ENCODE results near the gene ZNF75A. TPM values are rescaled to one million over a fixed set of nuclear protein-coding genes. Genes with fewer than 3 reads are reported as not detected.

Gene ZNF75A
- total and polyA plus RNA-seq, 9 of the 15 experiments (the other 6 are each of a cell fraction or from before 2014, with no cell fraction given) = 7.2 to 24.5 (median 17.1) TPM

- H3K4me1 ChIP-seq (replicated peaks in 1 of 2; ENCODE audit: control insufficient read depth in 2 of 2, insufficient read depth in 2 of 2, low read length in 2 of 2) = peaks cover 0 to 16% of the 10 kb centered on the region in 2 experiments; a peak in 4 of 5 replicates
- peak overlapping the region; percentile 95 for H2AFZ ChIP-seq (ENCODE audit: low read depth, low read length)
- intact Hi-C loops (cut with micrococcal nuclease) = loop anchor here (10.0 kb wide), 1 partner anchor 100 kb away; the partner anchor contains the start of genes ZNF174 and ZSCAN32
- peaks cover 13% of the 10 kb centered on the region for H3K79me2 ChIP-seq (ENCODE audit: control insufficient read depth, insufficient read depth, low read length)
- in situ Hi-C loops (cut with MboI) = no loop called here
- ChIA-PET POLR2A (interaction anchor here (0.6 to 2.0 kb wide), 7 partner anchors 10 to 243 kb away, joined by 3 to 6 read pairs (median 5); partner anchors contain the start of genes ZNF174, ZNF263 and ZSCAN32), CTCF (ENCODE audit: low intra/inter-chr PET ratio) (no interaction called here)
- WGBS (ENCODE audit: insufficient coverage, low coverage, missing lambda C conversion rate) = 46% methylated on average over 4 of the region's 4 CpGs
- H3K9me3 ChIP-seq (replicated peaks; ENCODE audit: control insufficient read depth, insufficient read depth, low read depth, low read length) = peaks cover 24% of the 10 kb centered on the region
- FAIRE-seq (no peak), ATAC-seq (no peak), DNase-seq (ENCODE audit: extremely low read depth in 1 of 4, low spot score in 3 of 4) (no peak)
- H3K27me3 ChIP-seq (ENCODE audit: control insufficient read depth in 2 of 2, insufficient read depth in 2 of 2, low read length in 2 of 2) = no peaks in the 10 kb centered on the region
- TF ChIP-seq HNRNPUL1 (IDR thresholded peaks at IDR 0.05; ENCODE audit: low read length) (no peak), CEBPG (CRISPR knock-in tag; IDR thresholded peaks at IDR 0.05) (no peak), CEBPG (tag; conservative IDR thresholded peaks at IDR 0.05 in 1 of 2, IDR thresholded peaks at IDR 0.05 in 1 of 2) (0 out of 4 replicates have a peak, but pooled peaks of 1 of the 2 experiments have one; percentile 45), DLX4 (CRISPR knock-in tag; IDR thresholded peaks at IDR 0.05) (no peak), C11orf30 (IDR thresholded peaks at IDR 0.05; ENCODE audit: low read depth) (peak; percentile 45; the same call in 1 of the 2 replicates), SRSF1 (IDR thresholded peaks at IDR 0.05; ENCODE audit: low read depth, low read length) (no peak), ATF3 (IDR thresholded peaks at IDR 0.05) (no peak), ATF3 (CRISPR knock-in tag; conservative IDR thresholded peaks at IDR 0.05) (no peak), GATA2 (CRISPR knock-in tag; IDR thresholded peaks at IDR 0.05) (no peak), ZNF316 (IDR thresholded peaks at IDR 0.05) (peak; percentile 66), MAFG (tag; conservative IDR thresholded peaks at IDR 0.05) (peak; percentile 16; the same call in 1 of the 2 replicates), FOXA1 (IDR thresholded peaks at IDR 0.05; ENCODE audit: borderline replicate concordance) (no peak), TSHZ1 (CRISPR knock-in tag; IDR thresholded peaks at IDR 0.05) (no peak)
- H3K9me1 ChIP-seq (ENCODE audit: control insufficient read depth, insufficient read depth, low read length) = no peaks in the 10 kb centered on the region
- H3K4me3 ChIP-seq = peak overlapping the region; percentile 73
- peak overlapping the region; percentile 94 for H3K27ac ChIP-seq (ENCODE audit: extremely low read depth, low read depth, low read length)
- peak overlapping the region; percentile 78 for H3K4me2 ChIP-seq (ENCODE audit: insufficient read depth, low read length)
- H4K20me1 ChIP-seq (replicated peaks; ENCODE audit: control insufficient read depth, insufficient read depth, low read length) = no peaks in the 10 kb centered on the region
- BruUV-seq (replicated peaks) = no TSS peak
- peaks cover 15% of the 10 kb centered on the region for H3K36me3 ChIP-seq (ENCODE audit: control insufficient read depth, insufficient read depth, low read length)
- peak overlapping the region in 1 of 2 experiments; percentile 87; a peak in 2 of 4 replicates for H3K9ac ChIP-seq (ENCODE audit: insufficient read depth in 1 of 2, low read depth in 2 of 2, low read length in 2 of 2)
Measured at GRCh38 chr16:3304370-3304769, 927 bp upstream of the ZNF75A start.
